MG63 (cell line): ENCODE data around the gene COQ8B. TPM values are rescaled to one million over a fixed set of nuclear protein-coding genes. Genes with fewer than 3 reads are reported as not detected.

Source experiments
- DNase-seq: peaks from one replicate; pipeline ENCODE4 v3.0.0-alpha.2; 2020
- H3K27me3 ChIP-seq: fragments of 250-450 bp; sonication (Bioruptor Pico); 2 replicates; pipeline ENCODE4 v1.5.1; 2020; ENCODE audit warnings: mild to moderate bottlenecking, moderate library complexity
- H3K36me3 ChIP-seq: fragments of 250-450 bp; sonication (Bioruptor Pico); 2 replicates; pipeline ENCODE4 v1.5.1; 2020; ENCODE audit warnings: mild to moderate bottlenecking, moderate library complexity
- H3K4me3 ChIP-seq: fragments of 250-450 bp; sonication (Bioruptor Pico); 2 replicates; pipeline ENCODE4 v1.5.1; 2020; ENCODE audit warnings: mild to moderate bottlenecking, moderate library complexity
- H3K9me3 ChIP-seq: fragments of 250-450 bp; sonication (Bioruptor Pico); 2 replicates; pipeline ENCODE4 v1.5.1; 2020; ENCODE audit warnings: mild to moderate bottlenecking, moderate library complexity
- total RNA-seq: library from RNA; depleted of rRNA; stranded (reverse); fragments of >200 nt; shearing (Covaris generic); gene quantifications from 2 replicates; pipeline ENCODE4 v1.2.3, GENCODE V29; 2014; ENCODE audit warnings: low replicate concordance

The COQ8B gene
- total RNA-seq, 1 experiment from 2014 or later: 44.6 TPM

DNA sequence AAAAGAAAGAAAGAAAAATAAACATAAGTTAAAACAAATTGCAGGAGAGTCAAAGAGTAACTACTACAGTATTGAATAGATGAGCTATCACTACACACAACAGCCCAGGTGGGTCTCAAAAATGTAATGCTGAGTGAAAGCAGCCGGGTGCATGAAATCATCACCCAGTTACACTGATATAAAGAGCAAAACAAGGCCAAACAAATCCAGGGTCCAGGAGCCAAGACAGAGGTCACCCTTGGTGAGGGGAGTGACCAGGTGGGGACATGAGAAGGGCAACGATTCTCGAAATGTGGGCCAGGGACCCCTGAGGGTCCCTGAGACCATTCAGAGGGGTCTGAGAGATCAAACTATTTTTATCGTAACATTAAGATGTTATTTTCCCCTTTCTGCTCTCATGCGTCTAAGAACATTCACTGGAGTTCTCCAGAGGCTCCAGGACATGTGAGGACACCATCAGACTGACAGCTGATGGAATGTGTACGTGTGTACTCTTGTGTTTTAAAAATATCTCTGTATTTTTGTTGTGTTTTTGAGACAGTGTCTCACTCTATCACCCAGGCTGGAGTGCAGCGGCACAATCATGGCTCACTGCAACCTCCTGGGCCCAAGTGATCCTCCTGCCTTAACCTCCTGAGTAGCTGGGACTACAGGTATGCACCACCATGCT is 10.6 kb downstream of the COQ8B start:
- no peak for DNase-seq
- no peaks in the 10 kb centered on the region for H3K9me3 ChIP-seq
- no peaks in the 10 kb centered on the region for H3K27me3 ChIP-seq
- no peak overlapping the region for H3K4me3 ChIP-seq
- H3K36me3 ChIP-seq: peaks cover 60% of the 10 kb centered on the region

- DNase-seq: no peak
- H3K9me3 ChIP-seq: no peaks in the 10 kb centered on the region
- no peaks in the 10 kb centered on the region for H3K27me3 ChIP-seq
- H3K36me3 ChIP-seq: peaks cover 59% of the 10 kb centered on the region
- H3K4me3 ChIP-seq: no peak overlapping the region
Observed at GRCh38 chr19:40705362-40705651, 11.4 kb downstream of the COQ8B start.

- H3K4me3 ChIP-seq: no peak overlapping the region
- H3K36me3 ChIP-seq: peaks cover 59% of the 10 kb centered on the region
- no peaks in the 10 kb centered on the region for H3K27me3 ChIP-seq
- H3K9me3 ChIP-seq: no peaks in the 10 kb centered on the region
- no peak for DNase-seq
Observed at GRCh38 chr19:40704491-40705361, 12.0 kb downstream of the COQ8B start.

- no peak for DNase-seq
Observed at GRCh38 chr19:40703029-40703755, 13.5 kb downstream of the COQ8B start.

GRCh38 chr19:40702337-40703012 is 14.2 kb downstream of the COQ8B start:
- H3K36me3 ChIP-seq: peaks cover 43% of the 10 kb centered on the region
- no peaks in the 10 kb centered on the region for H3K27me3 ChIP-seq
- H3K4me3 ChIP-seq: no peak overlapping the region
- no peak for DNase-seq
- no peaks in the 10 kb centered on the region for H3K9me3 ChIP-seq

More at GRCh38 chr19:40703029-40703755, 13.5 kb downstream of the COQ8B start:
- no peak overlapping the region for H3K4me3 ChIP-seq
- H3K36me3 ChIP-seq: peaks cover 47% of the 10 kb centered on the region
- no peaks in the 10 kb centered on the region for H3K9me3 ChIP-seq
- H3K27me3 ChIP-seq: no peaks in the 10 kb centered on the region

DNA sequence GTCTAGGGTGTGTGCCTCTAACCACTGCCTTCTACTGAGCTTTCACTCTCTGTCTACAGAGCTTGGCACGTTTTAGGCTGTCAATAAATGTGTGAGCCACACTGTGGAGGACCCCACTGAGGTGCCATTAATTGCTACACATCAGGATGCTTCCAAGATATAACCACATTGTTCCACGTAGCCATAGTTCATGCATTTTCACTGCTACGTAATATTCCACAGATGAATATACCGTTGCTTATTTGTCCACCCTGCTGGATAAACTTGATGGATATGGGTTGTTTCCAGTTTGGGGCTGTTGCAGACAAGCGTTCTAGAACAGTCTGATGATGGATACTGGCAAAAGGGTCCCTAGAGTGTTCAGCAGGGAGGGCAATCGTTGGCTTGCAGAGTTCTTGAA is 14.9 kb downstream of the COQ8B start:
- Histone ChIP-seq H3K36me3 (peaks cover 46% of the 10 kb centered on the region), H3K27me3 (no peaks in the 10 kb centered on the region), H3K9me3 (no peaks in the 10 kb centered on the region), H3K4me3 (no peak overlapping the region)
- no peak for DNase-seq

- H3K27me3 ChIP-seq: no peaks in the 10 kb centered on the region
Observed at GRCh38 chr19:40700083-40700482, 16.6 kb downstream of the COQ8B start.

DNA sequence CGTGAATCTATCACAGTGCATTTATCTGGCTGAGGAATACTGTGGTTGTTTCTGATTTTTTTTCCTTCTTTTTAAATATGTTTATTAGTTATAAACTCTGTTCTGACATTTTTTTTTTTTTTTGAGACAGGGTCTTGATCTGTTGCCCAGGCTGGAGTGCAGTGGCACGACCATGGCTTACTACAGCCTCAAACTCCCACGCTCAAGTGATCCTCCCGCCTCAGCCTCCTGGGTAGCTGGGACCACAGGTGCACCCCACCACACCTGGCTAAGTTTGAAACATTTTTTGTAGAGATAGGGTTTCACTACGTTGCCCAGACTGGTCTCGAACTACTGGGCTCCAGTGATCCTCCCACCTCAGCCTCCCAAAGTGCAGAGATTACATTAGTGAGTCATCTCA is 19.7 kb downstream of the COQ8B start:
- Histone ChIP-seq H3K9me3 (no peaks in the 10 kb centered on the region), H3K27me3 (no peaks in the 10 kb centered on the region), H3K36me3 (peaks cover 28% of the 10 kb centered on the region), H3K4me3 (no peak overlapping the region)
- no peak for DNase-seq

More at GRCh38 chr19:40700083-40700482, 16.6 kb downstream of the COQ8B start:
- Histone ChIP-seq H3K4me3 (no peak overlapping the region), H3K9me3 (no peaks in the 10 kb centered on the region), H3K36me3 (peaks cover 44% of the 10 kb centered on the region)
- no peak for DNase-seq

- Histone ChIP-seq H3K4me3 (no peak overlapping the region), H3K36me3 (peaks cover 32% of the 10 kb centered on the region), H3K9me3 (no peaks in the 10 kb centered on the region), H3K27me3 (no peaks in the 10 kb centered on the region)
- DNase-seq: no peak
Observed at GRCh38 chr19:40695881-40696280, 20.8 kb downstream of the COQ8B start.

- Histone ChIP-seq H3K36me3 (peaks cover 24% of the 10 kb centered on the region), H3K4me3 (no peak overlapping the region), H3K9me3 (no peaks in the 10 kb centered on the region), H3K27me3 (no peaks in the 10 kb centered on the region)
- DNase-seq: no peak
Observed at GRCh38 chr19:40693896-40694295, 22.8 kb downstream of the COQ8B start.

- no peaks in the 10 kb centered on the region for H3K27me3 ChIP-seq
- H3K4me3 ChIP-seq: no peak overlapping the region
- DNase-seq: peak; percentile 59
- H3K36me3 ChIP-seq: peaks cover 28% of the 10 kb centered on the region
- H3K9me3 ChIP-seq: no peaks in the 10 kb centered on the region
Observed at GRCh38 chr19:40693150-40693788, 23.4 kb downstream of the COQ8B start.

DNA sequence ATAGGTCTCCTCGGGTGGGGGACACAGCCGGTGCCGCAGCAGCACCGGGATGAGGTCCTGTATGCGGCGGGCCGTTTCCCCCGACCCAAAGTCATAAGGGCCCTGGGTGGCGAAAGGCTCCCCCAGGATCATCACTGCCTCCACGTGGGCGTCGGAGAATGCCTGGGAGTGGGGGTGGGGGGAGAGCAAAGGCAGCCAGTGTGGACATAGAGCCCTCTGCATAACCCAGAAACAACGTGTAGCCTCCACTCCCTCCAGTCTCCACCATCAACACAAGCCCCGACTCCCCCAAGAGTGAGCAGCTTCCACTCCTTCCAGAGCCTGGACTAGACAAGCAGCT is 24.5 kb downstream of the COQ8B start:
- no peaks in the 10 kb centered on the region for H3K27me3 ChIP-seq
- no peaks in the 10 kb centered on the region for H3K9me3 ChIP-seq
- H3K4me3 ChIP-seq: no peak overlapping the region
- H3K36me3 ChIP-seq: peaks cover 31% of the 10 kb centered on the region
- DNase-seq: no peak

GRCh38 chr19:40691421-40692211 is 25.1 kb downstream of the COQ8B start:
- peak; percentile 40 for DNase-seq
- Histone ChIP-seq H3K36me3 (peaks cover 37% of the 10 kb centered on the region), H3K27me3 (no peaks in the 10 kb centered on the region), H3K4me3 (peak overlapping the region; percentile 81), H3K9me3 (no peaks in the 10 kb centered on the region)

- Histone ChIP-seq H3K27me3 (no peaks in the 10 kb centered on the region), H3K4me3 (peak overlapping the region; percentile 81)
- DNase-seq: peak; percentile 98
Observed at GRCh38 chr19:40690693-40691420, 25.8 kb downstream of the COQ8B start.

GRCh38 chr19:40690050-40690692 is 26.5 kb downstream of the COQ8B start, which contains the start of gene NUMBL:
Gene NUMBL, minus strand, starts transcription at chr19:40690651. Its CDS starts 168 bp downstream, at chr19:40690483.
- Histone ChIP-seq H3K36me3 (peaks cover 48% of the 10 kb centered on the region), H3K4me3 (peak within 1 kb of the TSS; percentile 81), H3K27me3 (no peaks in the 10 kb centered on the region), H3K9me3 (no peaks in the 10 kb centered on the region)
- no peak for DNase-seq

More at GRCh38 chr19:40690693-40691420, 25.8 kb downstream of the COQ8B start:
- Histone ChIP-seq H3K9me3 (no peaks in the 10 kb centered on the region), H3K36me3 (peaks cover 43% of the 10 kb centered on the region)
